HG03095 (cell line): ENCODE results near the gene SRC.

ENCODE experiments used
- ATAC-seq: cut with Tn5 transposase; IDR thresholded peaks from one replicate; pipeline ENCODE4 v1.9.1; 2021; ENCODE audit warnings: moderate library complexity; ENCODE audit not compliant: unreplicated experiment

The SRC gene

GRCh38 chr20:37314617-37315016 lies 31.3 kb upstream of the SRC start:
- no peak for ATAC-seq

- no peak for ATAC-seq
Measured at GRCh38 chr20:37315021-37315451, 30.9 kb upstream of the SRC start.

- no peak for ATAC-seq
Measured at GRCh38 chr20:37315452-37316110, 30.4 kb upstream of the SRC start.

- ATAC-seq = peak; percentile 66
Measured at GRCh38 chr20:37316116-37316774, 29.7 kb upstream of the SRC start.

GRCh38 chr20:37316775-37317170 lies 29.2 kb upstream of the SRC start:
- no peak for ATAC-seq

- ATAC-seq = no peak
Measured at GRCh38 chr20:37317316-37317715, 28.6 kb upstream of the SRC start.

- no peak for ATAC-seq
Measured at GRCh38 chr20:37317994-37318640, 27.8 kb upstream of the SRC start.

- no peak for ATAC-seq
Measured at GRCh38 chr20:37319151-37319671, 26.7 kb upstream of the SRC start.

GRCh38 chr20:37323985-37324384 lies 22.0 kb upstream of the SRC start:
- no peak for ATAC-seq

GRCh38 chr20:37325206-37325605 lies 20.7 kb upstream of the SRC start:
- no peak for ATAC-seq

GRCh38 chr20:37326666-37327065 lies 19.3 kb upstream of the SRC start:
- no peak for ATAC-seq

- ATAC-seq = no peak
Measured at GRCh38 chr20:37327748-37328147, 18.2 kb upstream of the SRC start.

- ATAC-seq = no peak
Measured at GRCh38 chr20:37328149-37328945, 17.6 kb upstream of the SRC start.

- ATAC-seq = no peak
Measured at GRCh38 chr20:37329481-37330165, 16.3 kb upstream of the SRC start.

- no peak for ATAC-seq
Measured at GRCh38 chr20:37330316-37330715, 15.6 kb upstream of the SRC start.

- ATAC-seq = no peak
Measured at GRCh38 chr20:37331060-37331857, 14.7 kb upstream of the SRC start.

- ATAC-seq = no peak
Measured at GRCh38 chr20:37333130-37333847, 12.7 kb upstream of the SRC start.

GRCh38 chr20:37333848-37334318 lies 12.1 kb upstream of the SRC start:
- ATAC-seq = no peak

- no peak for ATAC-seq
Measured at GRCh38 chr20:37334450-37334849, 11.5 kb upstream of the SRC start.
